H9 (cell line): ENCODE results near the gene LMF1. TPM values are rescaled to one million over a fixed set of nuclear protein-coding genes. Genes with fewer than 3 reads are reported as not detected.

ENCODE experiments used
- DNase-seq: peaks from one replicate; pipeline ENCODE4 v3.0.0-alpha.2; 2017
- H2AFZ ChIP-seq: one replicate; pipeline ENCODE4 v1.6.1; 2013; ENCODE audit warnings: mild to moderate bottlenecking, low read length, control low read depth, moderate library complexity
- H2AK5ac ChIP-seq: 2 replicates; pipeline ENCODE4 v1.6.1; 2013; ENCODE audit warnings: low read length, control low read depth, mixed read lengths; ENCODE audit not compliant: insufficient read length
- H2BK120ac ChIP-seq: one replicate; pipeline ENCODE4 v1.6.1; 2013; ENCODE audit warnings: low read depth, mild to moderate bottlenecking, low read length, control low read depth, inconsistent platforms; ENCODE audit not compliant: poor library complexity, severe bottlenecking
- H2BK12ac ChIP-seq: 2 replicates; pipeline ENCODE4 v1.6.1; 2013; ENCODE audit warnings: low read length, control low read depth, mixed read lengths, low read depth; ENCODE audit not compliant: insufficient read length
- H2BK15ac ChIP-seq: 2 replicates; pipeline ENCODE4 v1.6.1; 2013; ENCODE audit warnings: low read depth, low read length, control low read depth
- H2BK20ac ChIP-seq: one replicate; pipeline ENCODE4 v1.6.1; 2013; ENCODE audit warnings: low read depth, mild to moderate bottlenecking, low read length, control low read depth, inconsistent platforms; ENCODE audit not compliant: poor library complexity, severe bottlenecking
- H2BK5ac ChIP-seq: 2 replicates; pipeline ENCODE4 v1.6.1; 2013; ENCODE audit warnings: low read length, control low read depth, mixed read lengths; ENCODE audit not compliant: insufficient read length
- H3K14ac ChIP-seq: 2 replicates; pipeline ENCODE4 v1.6.1; 2013; ENCODE audit warnings: low read length, control low read depth; ENCODE audit not compliant: insufficient read depth
- H3K18ac ChIP-seq: 2 replicates; pipeline ENCODE4 v1.6.1; 2013; ENCODE audit warnings: low read depth, mild to moderate bottlenecking, mixed read lengths, low read length, control low read depth; ENCODE audit not compliant: insufficient read length
- H3K23ac ChIP-seq: 2 replicates; pipeline ENCODE4 v1.6.1; 2013; ENCODE audit warnings: low read length, control low read depth, mixed read lengths, low read depth; ENCODE audit not compliant: insufficient read length
- H3K23me2 ChIP-seq: 2 replicates; pipeline ENCODE4 v1.6.1; 2013; ENCODE audit warnings: low read depth, mild to moderate bottlenecking, mixed read lengths, low read length, control low read depth; ENCODE audit not compliant: insufficient read length, poor library complexity, severe bottlenecking
- H3K27ac ChIP-seq: 2 replicates; pipeline ENCODE4 v1.5.1; 2013; ENCODE audit warnings: low read length, control low read depth, mixed read lengths, low read depth; ENCODE audit not compliant: insufficient read length
- H3K27me3 ChIP-seq: 2 replicates; pipeline ENCODE4 v1.6.1; 2013; ENCODE audit warnings: low read length, control low read depth, inconsistent platforms; ENCODE audit not compliant: insufficient read depth
- H3K4ac ChIP-seq: 2 replicates; pipeline ENCODE4 v1.6.1; 2013; ENCODE audit warnings: low read depth, mild to moderate bottlenecking, control low read depth, inconsistent platforms, low read length, moderate library complexity
- H3K4me1 ChIP-seq: 2 replicates; pipeline ENCODE4 v1.6.1; 2013; ENCODE audit warnings: low read length, control low read depth, inconsistent platforms; ENCODE audit not compliant: insufficient read depth
- H3K4me2 ChIP-seq: 2 replicates; pipeline ENCODE4 v1.6.1; 2013; ENCODE audit warnings: low read length, control low read depth, mixed read lengths; ENCODE audit not compliant: insufficient read length, insufficient read depth
- H3K56ac ChIP-seq: 2 replicates; pipeline ENCODE4 v1.6.1; 2013; ENCODE audit warnings: low read depth, mild to moderate bottlenecking, mixed read lengths, low read length, control low read depth; ENCODE audit not compliant: insufficient read length
- H3K79me1 ChIP-seq: 2 replicates; pipeline ENCODE4 v1.6.1; 2013; ENCODE audit warnings: low read depth, mild to moderate bottlenecking, moderate library complexity, low read length, control low read depth, inconsistent platforms; ENCODE audit not compliant: insufficient read depth, poor library complexity, severe bottlenecking
- H3K79me2 ChIP-seq: 2 replicates; pipeline ENCODE4 v1.6.1; 2013; ENCODE audit warnings: low read length, control low read depth, inconsistent platforms; ENCODE audit not compliant: insufficient read depth
- H3K9ac ChIP-seq: 2 replicates; pipeline ENCODE4 v1.6.1; 2013; ENCODE audit warnings: low read length, control low read depth, mixed read lengths; ENCODE audit not compliant: insufficient read length; ENCODE audit errors: extremely low read depth
- H3K9me3 ChIP-seq: one replicate; pipeline ENCODE4 v1.6.1; 2013; ENCODE audit warnings: low read depth, low read length, inconsistent platforms; ENCODE audit not compliant: control insufficient read depth
- H3T11ph ChIP-seq: one replicate; pipeline ENCODE4 v1.6.1; 2013; ENCODE audit warnings: mild to moderate bottlenecking, low read length, control low read depth, inconsistent platforms
- H4K20me1 ChIP-seq: one replicate; pipeline ENCODE4 v1.6.1; 2013; ENCODE audit not compliant: control insufficient read depth, insufficient read length, insufficient read depth
- H4K5ac ChIP-seq: 2 replicates; pipeline ENCODE4 v1.6.1; 2013; ENCODE audit warnings: low read depth, mild to moderate bottlenecking, mixed read lengths, low read length, control low read depth; ENCODE audit not compliant: insufficient read length
- H4K8ac ChIP-seq: replicated peaks from 2 replicates; pipeline ENCODE4 v1.6.1; 2013; ENCODE audit warnings: low read length, control low read depth, mixed read lengths, low read depth; ENCODE audit not compliant: insufficient read length
- H4K91ac ChIP-seq: 2 replicates; pipeline ENCODE4 v1.6.1; 2013; ENCODE audit warnings: low read depth, mild to moderate bottlenecking, moderate library complexity, mixed read lengths, low read length, control low read depth; ENCODE audit not compliant: insufficient read length
- H3K27ac Mint-ChIP-seq, 3 experiments: 2 replicates in 2 of 3; 3 replicates in 1 of 3; pipeline ENCODE4 v1.8.0; 2020 to 2021; ENCODE audit warnings: mixed read lengths in 3 of 3, mild to moderate bottlenecking in 1 of 3, moderate library complexity in 1 of 3
- H3K27me3 Mint-ChIP-seq: 2 replicates; pipeline ENCODE4 v1.8.0; 2021; ENCODE audit warnings: low read depth, mild to moderate bottlenecking, moderate library complexity, mixed read lengths
- H3K36me3 Mint-ChIP-seq, 3 experiments: 2 replicates in 2 of 3; 3 replicates in 1 of 3; pipeline ENCODE4 v1.8.0; 2020 to 2021; ENCODE audit warnings: low read depth in 3 of 3, mixed read lengths in 3 of 3; ENCODE audit not compliant: insufficient read depth in 1 of 3
- H3K4me1 Mint-ChIP-seq, 2 experiments: 2 replicates each; pipeline ENCODE4 v1.8.0; 2020; ENCODE audit warnings: mixed read lengths in 2 of 2
- H3K4me3 Mint-ChIP-seq, 2 experiments: 2 replicates in 1 of 2; 3 replicates in 1 of 2; pipeline ENCODE4 v1.8.0; 2020 to 2021; ENCODE audit warnings: mild to moderate bottlenecking in 2 of 2, mixed read lengths in 2 of 2, moderate library complexity in 1 of 2
- H3K9me3 Mint-ChIP-seq, 2 experiments: 2 replicates in 1 of 2; 3 replicates in 1 of 2; pipeline ENCODE4 v1.8.0; 2020; ENCODE audit warnings: mild to moderate bottlenecking in 2 of 2, mixed read lengths in 2 of 2, moderate library complexity in 1 of 2
- WGBS: extraction: QIAGEN DNeasy Blood & Tissue Kit; methylation state at CpG from one replicate; pipeline ENCODE4 v1.1.7; 2013; ENCODE audit warnings: missing lambda C conversion rate, low lambda C conversion rate, mixed read lengths; ENCODE audit not compliant: insufficient read length; ENCODE audit errors: extremely low coverage; 5-methylcytosine and 5-hydroxymethylcytosine counted together
- total RNA-seq: library from RNA; stranded (reverse); gene quantifications from 2 replicates; pipeline ENCODE4 v1.2.1, GENCODE V29; 2021
- TF ChIP-seq, protein P1 (sequence below): fragments of 200-600 bp; sonication (generic); conservative IDR thresholded peaks from 3 replicates; pipeline ENCODE4 v1.8.0; 2021; ENCODE audit warnings: antibody characterized with exemption, mild to moderate bottlenecking

The LMF1 gene
- total RNA-seq, 1 experiment from 2014 or later: 7.1 TPM

- no peak overlapping the region for H2AK5ac ChIP-seq
- H3K9ac ChIP-seq: no peak overlapping the region
- Mint-ChIP-seq H3K4me3 (no peak overlapping the region), H3K36me3 (no peaks in the 10 kb centered on the region), H3K4me1 (peaks cover 0 to 3% of the 10 kb centered on the region in 2 experiments; a peak in 1 of 4 replicates), H3K27me3 (peaks cover 5% of the 10 kb centered on the region), H3K9me3 (no peaks in the 10 kb centered on the region; a peak in 1 of 5 replicates), H3K27ac (no peak overlapping the region)
- no CpG with 5 or more reads among the region's 11 CpGs for WGBS
- H4K8ac ChIP-seq: no peak overlapping the region
- no peak overlapping the region for H4K91ac ChIP-seq
- no peaks in the 10 kb centered on the region for H3K79me2 ChIP-seq
- no peaks in the 10 kb centered on the region for H4K20me1 ChIP-seq
- H3K9me3 ChIP-seq: no peaks in the 10 kb centered on the region
- no peak for DNase-seq
- H2BK12ac ChIP-seq: no peak overlapping the region
- TF ChIP-seq, protein P1, sequence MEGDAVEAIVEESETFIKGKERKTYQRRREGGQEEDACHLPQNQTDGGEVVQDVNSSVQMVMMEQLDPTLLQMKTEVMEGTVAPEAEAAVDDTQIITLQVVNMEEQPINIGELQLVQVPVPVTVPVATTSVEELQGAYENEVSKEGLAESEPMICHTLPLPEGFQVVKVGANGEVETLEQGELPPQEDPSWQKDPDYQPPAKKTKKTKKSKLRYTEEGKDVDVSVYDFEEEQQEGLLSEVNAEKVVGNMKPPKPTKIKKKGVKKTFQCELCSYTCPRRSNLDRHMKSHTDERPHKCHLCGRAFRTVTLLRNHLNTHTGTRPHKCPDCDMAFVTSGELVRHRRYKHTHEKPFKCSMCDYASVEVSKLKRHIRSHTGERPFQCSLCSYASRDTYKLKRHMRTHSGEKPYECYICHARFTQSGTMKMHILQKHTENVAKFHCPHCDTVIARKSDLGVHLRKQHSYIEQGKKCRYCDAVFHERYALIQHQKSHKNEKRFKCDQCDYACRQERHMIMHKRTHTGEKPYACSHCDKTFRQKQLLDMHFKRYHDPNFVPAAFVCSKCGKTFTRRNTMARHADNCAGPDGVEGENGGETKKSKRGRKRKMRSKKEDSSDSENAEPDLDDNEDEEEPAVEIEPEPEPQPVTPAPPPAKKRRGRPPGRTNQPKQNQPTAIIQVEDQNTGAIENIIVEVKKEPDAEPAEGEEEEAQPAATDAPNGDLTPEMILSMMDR: no peak
- H3K18ac ChIP-seq: no peak overlapping the region
- no peak overlapping the region for H2BK20ac ChIP-seq
- no peak overlapping the region for H3T11ph ChIP-seq
- no peak overlapping the region for H2BK5ac ChIP-seq
- H3K23ac ChIP-seq: no peak overlapping the region
- no peak overlapping the region for H2BK15ac ChIP-seq
- no peak overlapping the region for H4K5ac ChIP-seq
- H3K27me3 ChIP-seq: no peaks in the 10 kb centered on the region
- no peaks in the 10 kb centered on the region for H3K4me1 ChIP-seq
- H3K23me2 ChIP-seq: no peaks in the 10 kb centered on the region
- H2AFZ ChIP-seq: no peak overlapping the region
- no peak overlapping the region for H2BK120ac ChIP-seq
- H3K56ac ChIP-seq: no peak overlapping the region
- H3K4ac ChIP-seq: no peak overlapping the region
- no peak overlapping the region for H3K27ac ChIP-seq
- H3K4me2 ChIP-seq: no peak overlapping the region
- no peak overlapping the region for H3K14ac ChIP-seq
- no peaks in the 10 kb centered on the region for H3K79me1 ChIP-seq
Measured at GRCh38 chr16:1005286-1005685, 34.5 kb upstream of the LMF1 start.
